Measurements from ENCODE around the gene IL21R. TPM values are rescaled to one million over a fixed set of nuclear protein-coding genes. Genes with fewer than 3 reads are reported as not detected.
"Not testable (repeated sequence)": the region's sequence is repeated elsewhere in the genome, so short reads cannot be mapped to it uniquely, and the experiment has no call there.

Gene IL21R
- total RNA-seq, 1 experiment from 2014 or later = 0.33 TPM

- DNase-seq = no peak
- Histone ChIP-seq H3K27me3 (no peaks in the 10 kb centered on the region), H3K9me3 (peaks cover 10% of the 10 kb centered on the region; the same call in 1 of the 2 replicates), H3K4me3 (no peak overlapping the region), H3K36me3 (no peaks in the 10 kb centered on the region)
These were observed 14.2 kb upstream of the IL21R start for GRCh38 chr16:27387724-27388123.

- Histone ChIP-seq H3K27me3 (no peaks in the 10 kb centered on the region), H3K4me3 (no peak overlapping the region), H3K9me3 (peaks cover 6% of the 10 kb centered on the region; the same call in 1 of the 2 replicates), H3K36me3 (no peaks in the 10 kb centered on the region)
- no peak for DNase-seq
These were observed 12.6 kb upstream of the IL21R start for GRCh38 chr16:27389272-27389961.

DNA sequence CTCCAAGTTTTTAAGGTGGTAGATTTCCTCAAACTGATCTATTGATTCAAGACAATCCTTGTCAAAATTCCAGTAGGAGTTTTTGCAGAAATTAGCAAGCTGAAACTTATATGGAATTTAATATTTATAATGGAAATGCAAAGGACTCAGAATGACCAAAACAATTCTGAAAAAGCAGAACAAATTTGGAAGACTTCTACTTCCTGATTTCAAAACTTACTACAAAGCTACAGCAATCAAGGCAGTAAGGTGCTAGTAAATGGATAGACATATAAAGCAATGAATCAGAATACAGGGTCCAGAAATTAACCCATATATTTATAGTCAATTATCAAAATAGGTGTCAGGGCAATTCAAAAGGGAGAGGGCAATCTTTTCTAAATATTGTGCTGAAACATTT, 11.8 kb upstream of the IL21R start:
- DNase-seq = no peak
- Histone ChIP-seq H3K36me3 (no peaks in the 10 kb centered on the region), H3K9me3 (peaks cover 10% of the 10 kb centered on the region), H3K4me3 (no peak overlapping the region), H3K27me3 (no peaks in the 10 kb centered on the region)

DNA sequence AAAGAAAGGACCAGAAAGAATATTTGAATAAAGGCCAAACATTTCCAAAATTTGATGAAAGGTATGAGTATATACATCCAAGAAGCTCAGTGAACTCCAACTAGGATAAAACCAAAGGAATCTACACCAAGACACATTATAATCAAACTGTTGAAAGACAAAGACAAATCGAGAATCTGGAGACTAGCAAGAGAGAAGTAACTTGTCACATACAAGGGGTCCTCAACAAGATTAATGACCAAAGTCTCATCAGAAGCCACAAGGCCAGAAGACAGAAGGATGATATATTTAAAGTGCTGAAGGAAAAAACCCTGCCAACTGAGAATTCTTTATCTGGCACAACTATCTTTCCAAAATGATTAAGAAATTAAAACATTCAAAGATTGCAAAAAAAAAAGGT, 9.3 kb upstream of the IL21R start:
- Histone ChIP-seq H3K4me3 (no peak overlapping the region), H3K27me3 (no peaks in the 10 kb centered on the region), H3K36me3 (no peaks in the 10 kb centered on the region), H3K9me3 (peaks cover 18% of the 10 kb centered on the region)
- DNase-seq = no peak

DNA sequence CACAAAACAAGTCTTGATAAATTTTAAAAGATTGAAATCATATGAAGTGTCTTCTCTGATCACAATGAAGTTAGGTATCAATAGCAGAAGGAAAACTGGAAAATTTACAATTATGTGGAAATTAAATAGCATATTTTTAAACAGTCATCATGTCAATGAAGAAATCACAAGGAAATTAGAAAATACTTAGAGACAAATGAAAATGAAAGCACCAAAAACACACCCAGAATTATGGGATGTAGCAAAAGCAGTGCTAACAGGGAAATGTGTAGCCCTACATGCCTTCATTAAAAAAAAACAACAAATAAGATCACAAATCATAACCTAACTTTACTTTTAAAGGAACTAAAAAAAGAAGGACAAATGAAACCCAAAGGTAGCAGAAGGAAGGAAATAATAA, 7.5 kb upstream of the IL21R start:
- H3K27me3 ChIP-seq = no peaks in the 10 kb centered on the region
- H3K4me3 ChIP-seq = no peak overlapping the region
- DNase-seq = no peak
- peaks cover 18% of the 10 kb centered on the region for H3K9me3 ChIP-seq
- no peaks in the 10 kb centered on the region for H3K36me3 ChIP-seq

DNA sequence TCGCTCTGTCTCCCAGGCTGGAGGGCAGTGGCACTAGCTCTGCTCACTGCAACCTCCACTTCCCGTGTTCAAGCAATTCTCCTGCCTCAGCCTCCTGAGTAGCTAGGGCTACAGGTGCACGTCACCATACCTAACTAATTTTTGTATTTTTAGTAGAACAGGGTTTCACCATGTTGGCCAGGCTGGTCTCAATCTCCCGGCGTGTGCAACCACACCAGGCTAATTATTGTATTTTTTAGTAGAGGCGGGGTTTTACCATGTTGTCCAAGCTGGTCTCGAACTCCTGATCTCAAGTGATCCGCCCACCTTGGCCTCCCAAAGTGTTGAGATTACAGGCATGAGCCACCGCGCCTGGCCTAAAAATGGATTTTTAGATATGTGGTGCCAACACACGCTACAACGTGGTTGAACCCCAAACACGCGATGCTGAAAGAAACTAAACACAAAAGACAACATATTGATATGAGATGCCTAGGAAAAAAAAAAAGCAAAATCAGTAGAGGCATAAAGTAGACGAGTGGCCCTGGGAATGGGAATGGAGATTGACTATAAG, 3.6 kb upstream of the IL21R start:
- H3K9me3 ChIP-seq = peaks cover 13% of the 10 kb centered on the region
- not testable (repeated sequence) for H3K4me3 ChIP-seq, H3K36me3 ChIP-seq, DNase-seq, H3K27me3 ChIP-seq

- H3K9me3 ChIP-seq = peaks cover 13% of the 10 kb centered on the region
- no peak for DNase-seq
- H3K27me3 ChIP-seq = no peaks in the 10 kb centered on the region
These were observed 2.8 kb upstream of the IL21R start for GRCh38 chr16:27398894-27399853.

GRCh38 chr16:27399969-27400368, 2.0 kb upstream of the IL21R start:
- Histone ChIP-seq H3K4me3 (no peak overlapping the region), H3K36me3 (no peaks in the 10 kb centered on the region), H3K27me3 (no peaks in the 10 kb centered on the region), H3K9me3 (peaks cover 10% of the 10 kb centered on the region)
- DNase-seq = no peak

More at GRCh38 chr16:27398894-27399853, 2.8 kb upstream of the IL21R start:
- no peaks in the 10 kb centered on the region for H3K36me3 ChIP-seq
- no peak overlapping the region for H3K4me3 ChIP-seq

- Histone ChIP-seq H3K9me3 (peaks cover 2% of the 10 kb centered on the region), H3K27me3 (no peaks in the 10 kb centered on the region), H3K4me3 (no peak overlapping the region), H3K36me3 (no peaks in the 10 kb centered on the region)
- DNase-seq = no peak
These were observed 988 bp upstream of the IL21R start for GRCh38 chr16:27400751-27401620.

DNA sequence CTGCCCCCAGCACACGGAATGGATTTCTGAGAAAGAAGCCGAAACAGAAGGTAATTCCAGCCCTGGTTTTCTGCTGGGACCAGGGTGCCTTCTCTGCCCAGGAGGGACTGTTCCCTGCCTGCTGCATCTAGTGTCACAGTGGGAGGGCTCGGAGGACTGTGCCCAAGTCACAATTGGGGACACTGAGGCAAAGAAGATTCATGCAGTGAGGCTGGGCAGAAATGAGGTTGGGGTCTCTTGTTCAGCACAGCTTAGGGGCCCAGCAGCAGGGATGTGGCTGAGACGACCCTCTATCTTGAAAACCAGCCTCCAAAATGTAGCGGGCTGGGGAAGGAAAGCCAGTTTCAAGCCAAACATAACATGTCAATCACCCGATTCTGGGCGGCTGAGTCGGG, 592 bp downstream of the IL21R start:
- Histone ChIP-seq H3K9me3 (no peaks in the 10 kb centered on the region), H3K4me3 (no peak overlapping the region)

DNA sequence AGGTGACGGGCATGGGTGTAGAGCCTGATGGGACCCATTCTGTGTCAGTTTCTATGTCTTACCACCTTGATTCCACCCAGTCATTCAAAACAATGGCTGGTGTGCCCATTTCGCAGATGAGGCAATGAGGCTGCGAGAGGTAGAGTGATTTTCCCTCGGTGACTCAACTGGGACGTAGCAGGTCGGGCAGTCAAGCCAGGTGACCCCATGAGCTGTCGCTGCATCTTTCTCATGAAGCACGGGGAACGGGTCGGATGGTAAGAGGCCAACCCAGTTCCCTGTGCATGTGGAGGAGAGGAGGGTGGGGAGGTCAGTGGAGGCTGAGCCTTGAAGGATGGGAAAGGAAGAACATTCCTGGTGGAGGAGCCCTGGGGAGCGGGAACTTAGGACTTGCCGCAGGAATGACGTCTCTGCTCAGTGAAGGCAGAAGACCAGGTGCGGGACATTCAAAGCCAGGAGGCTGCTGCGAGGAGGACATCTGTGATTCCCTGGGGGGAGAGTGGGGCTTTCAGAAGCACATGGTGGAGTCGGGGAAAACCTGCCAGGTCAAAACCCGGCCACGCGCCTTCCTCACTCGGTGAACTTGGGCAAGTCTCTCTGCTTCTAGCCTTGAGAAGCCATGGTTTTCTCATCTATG, 1.1 kb downstream of the IL21R start:
- no peak for DNase-seq
- H3K27me3 ChIP-seq = no peaks in the 10 kb centered on the region
- H3K36me3 ChIP-seq = no peaks in the 10 kb centered on the region
- no peaks in the 10 kb centered on the region for H3K9me3 ChIP-seq
- no peak overlapping the region for H3K4me3 ChIP-seq

More for the DNA sequence above, 592 bp downstream of the IL21R start:
- no peak for DNase-seq
- Histone ChIP-seq H3K36me3 (no peaks in the 10 kb centered on the region), H3K27me3 (no peaks in the 10 kb centered on the region)

DNA sequence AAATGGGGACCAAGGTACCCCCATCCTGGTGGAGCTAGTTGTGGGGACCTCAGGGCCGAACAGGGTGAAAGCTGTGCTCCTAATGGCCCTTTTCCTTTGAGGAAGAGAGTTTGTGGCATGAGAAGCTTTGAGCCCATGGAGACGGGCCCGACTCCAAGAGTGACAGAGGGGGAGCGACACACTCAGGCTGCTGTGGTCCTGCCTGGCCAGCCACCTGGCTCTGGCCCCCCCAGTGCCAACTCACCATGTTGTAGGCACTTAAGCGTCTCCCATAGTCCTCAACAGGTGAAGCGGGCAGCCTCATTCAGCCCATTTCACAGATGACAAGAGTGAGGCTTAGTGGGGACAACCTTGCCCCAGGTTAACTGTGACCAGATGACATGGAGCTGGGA, 1.6 kb downstream of the IL21R start:
- no peaks in the 10 kb centered on the region for H3K9me3 ChIP-seq
- no peak for DNase-seq
- no peak overlapping the region for H3K4me3 ChIP-seq
- H3K27me3 ChIP-seq = no peaks in the 10 kb centered on the region
- no peaks in the 10 kb centered on the region for H3K36me3 ChIP-seq

- Histone ChIP-seq H3K27me3 (no peaks in the 10 kb centered on the region), H3K36me3 (no peaks in the 10 kb centered on the region), H3K4me3 (no peak overlapping the region), H3K9me3 (no peaks in the 10 kb centered on the region)
- no peak for DNase-seq
These were observed 2.3 kb downstream of the IL21R start for GRCh38 chr16:27404163-27404823.

DNA sequence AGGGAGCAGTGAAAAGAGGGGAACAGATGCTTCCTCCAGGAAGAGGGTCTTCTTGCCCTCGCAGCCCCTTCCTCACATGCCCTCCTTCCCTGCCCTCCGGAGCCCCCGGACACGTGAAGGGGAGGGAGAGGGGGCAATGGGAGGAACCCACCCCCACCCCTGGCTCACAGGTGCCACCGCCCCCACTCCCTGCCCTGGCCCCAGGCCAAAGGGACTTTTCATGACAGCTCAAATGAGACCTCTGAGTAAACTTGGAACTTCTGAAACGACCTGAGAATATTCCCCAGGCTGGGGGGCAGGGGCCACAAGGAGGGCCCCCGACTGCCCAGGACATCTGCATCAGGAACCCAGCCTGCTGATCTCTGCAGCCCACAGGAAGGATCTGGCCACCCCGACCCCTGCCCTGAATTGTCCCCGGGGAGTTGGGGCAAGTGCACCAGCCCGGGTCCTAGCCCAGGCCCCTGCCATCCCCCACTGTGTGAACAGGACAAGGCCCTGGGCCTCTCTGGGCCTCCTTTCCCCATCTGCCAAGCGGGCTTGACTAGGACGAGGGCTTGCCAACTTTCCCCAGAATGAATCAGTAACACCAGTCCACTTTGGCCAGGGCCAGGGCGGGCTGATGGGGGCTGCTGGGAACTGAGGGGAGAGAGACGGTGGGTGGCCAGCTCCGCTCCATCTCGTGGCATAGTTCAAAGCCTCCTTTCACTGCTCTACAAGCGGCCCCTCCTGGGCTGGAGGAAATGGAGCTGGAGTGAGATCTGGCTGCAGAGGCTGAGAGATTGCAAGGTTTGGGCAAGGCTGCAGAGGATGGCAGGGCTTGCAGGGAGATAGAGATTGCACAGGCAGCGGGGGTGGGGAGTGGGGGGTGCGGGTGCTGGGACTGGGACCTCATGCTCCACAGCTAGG, 3.8 kb downstream of the IL21R start:
- H3K36me3 ChIP-seq = no peaks in the 10 kb centered on the region
- no peaks in the 10 kb centered on the region for H3K27me3 ChIP-seq
- peak; percentile 81 for DNase-seq
- no peak overlapping the region for H3K4me3 ChIP-seq
- peaks cover 5% of the 10 kb centered on the region for H3K9me3 ChIP-seq

All from MG63 (cell line).